Thyroid gland (tissue), 4 donors: ENCODE results near the gene HDGFL3. TPM values are rescaled to one million over a fixed set of nuclear protein-coding genes. Genes with fewer than 3 reads are reported as not detected.

Experiments
- DNase-seq, 2 donors: peaks; one replicate each; pipeline ENCODE4 v3.0.0-alpha.2; 2019
- H3K27ac ChIP-seq, 3 donors: fragments of 200-600 bp; sonication (generic); 1 replicate in 2 of 3; 2 replicates in 1 of 3; pipeline ENCODE4 v1.5.1; 2016 to 2019; ENCODE audit warnings: mild to moderate bottlenecking in 1 of 3, moderate library complexity in 1 of 3
- H3K27me3 ChIP-seq: fragments of 200-600 bp; sonication (generic); one replicate; pipeline ENCODE4 v1.5.1; 2019
- H3K36me3 ChIP-seq, 2 donors: fragments of 200-600 bp; sonication (generic); one replicate each; pipeline ENCODE4 v1.5.1; 2016 to 2019
- H3K4me1 ChIP-seq, 2 donors: fragments of 200-600 bp; sonication (generic); one replicate each; pipeline ENCODE4 v1.5.1; 2017 to 2019
- H3K4me3 ChIP-seq, 3 donors: fragments of 200-600 bp; sonication (generic); replicated peaks in 1 of 3; 1 replicate in 2 of 3; 2 replicates in 1 of 3; pipeline ENCODE4 v1.5.1; 2016; ENCODE audit warnings: mild to moderate bottlenecking in 1 of 3
- H3K9me3 ChIP-seq: fragments of 200-600 bp; sonication (generic); one replicate; pipeline ENCODE4 v1.5.1; 2017
- CTCF ChIP-seq, 6 experiments: fragments of 200-600 bp in 3 of 6; fragments of 450-650 bp in 3 of 6; sonication (generic) in 3 of 6; IDR thresholded peaks; one replicate each; pipeline ENCODE4 v1.5.1; 2016 to 2019; ENCODE audit warnings: antibody characterized with exemption in 6 of 6, mild to moderate bottlenecking in 2 of 6, inconsistent platforms in 1 of 6, moderate library complexity in 1 of 6
- POLR2A ChIP-seq, 2 donors: fragments of 450-650 bp; IDR thresholded peaks; one replicate each; pipeline ENCODE4 v1.6.1; 2017; ENCODE audit warnings: antibody characterized with exemption in 2 of 2, mild to moderate bottlenecking in 2 of 2, moderate library complexity in 1 of 2
- WGBS, 2 donors: methylation state at CpG; one replicate each; pipeline ENCODE4 v1.1.5; 2017; 5-methylcytosine and 5-hydroxymethylcytosine counted together
- intact Hi-C: fragments of 100-400 bp; cut with DNase I; formaldehyde crosslinking; loops from one replicate; pipeline ENCODE4 v1.15.1; 2023
- total RNA-seq, 4 donors: library from RNA; depleted of rRNA; stranded (reverse); fragments of >200 nt; gene quantifications; one replicate each; pipeline ENCODE4 v1.2.3, GENCODE V29; 2016

The HDGFL3 gene
- total RNA-seq, 4 donors from 2014 or later = 26.8 to 53.2 (median 41.5) TPM

DNA sequence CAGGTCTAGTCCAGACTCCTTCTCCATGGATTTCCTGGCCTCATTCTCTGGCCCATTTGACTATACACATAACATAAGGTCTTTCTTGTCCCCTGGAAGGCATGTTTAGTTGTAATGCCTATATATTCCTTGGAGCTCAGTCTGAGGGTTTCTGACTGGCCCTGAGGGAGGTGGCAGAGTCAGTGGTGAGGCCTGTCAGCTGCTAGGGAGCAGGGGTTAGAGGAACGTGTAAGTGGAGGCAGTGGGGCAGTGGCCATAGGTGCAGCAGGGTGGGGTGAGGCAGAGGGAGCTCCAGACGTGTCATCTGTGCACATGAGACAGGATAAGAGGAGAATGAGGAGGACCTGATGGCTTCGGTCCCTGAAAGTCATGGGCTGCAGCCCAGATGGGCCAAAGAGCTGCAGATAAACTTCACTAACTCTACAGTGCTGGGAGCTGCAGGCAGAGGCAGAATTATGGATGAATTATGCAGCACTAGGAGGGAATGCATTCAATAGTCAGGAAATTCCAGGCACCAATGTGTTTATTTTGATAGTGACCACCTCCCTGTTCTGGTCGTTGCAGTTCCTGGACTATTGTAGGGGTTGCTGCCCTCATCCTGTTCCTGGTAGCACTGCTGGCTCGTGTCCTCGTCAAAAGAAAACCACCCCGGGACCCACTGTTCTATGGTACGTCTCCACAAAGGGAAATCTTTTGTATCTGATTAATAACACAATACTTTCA lies 95.2 kb downstream of the HDGFL3 start:
- no peak for TF ChIP-seq POLR2A (IDR thresholded peaks at IDR 0.05)
- TF ChIP-seq CTCF (IDR thresholded peaks at IDR 0.05) = no peak
- 64 to 67% methylated on average over 8 of the region's 8 CpGs for WGBS, 2 donors
- no peaks in the 10 kb centered on the region for H3K27me3 ChIP-seq
- no peaks in the 10 kb centered on the region for H3K9me3 ChIP-seq
- no peak overlapping the region for H3K4me3 ChIP-seq
- H3K36me3 ChIP-seq = no peaks in the 10 kb centered on the region
- peak in 1 of 2 donors; percentile 20 for DNase-seq
- intact Hi-C loops = no loop called here
- H3K4me1 ChIP-seq = peaks cover 9 to 35% of the 10 kb centered on the region in 2 donors
- H3K27ac ChIP-seq = peak overlapping the region in 1 of 3 donors; percentile 24

DNA sequence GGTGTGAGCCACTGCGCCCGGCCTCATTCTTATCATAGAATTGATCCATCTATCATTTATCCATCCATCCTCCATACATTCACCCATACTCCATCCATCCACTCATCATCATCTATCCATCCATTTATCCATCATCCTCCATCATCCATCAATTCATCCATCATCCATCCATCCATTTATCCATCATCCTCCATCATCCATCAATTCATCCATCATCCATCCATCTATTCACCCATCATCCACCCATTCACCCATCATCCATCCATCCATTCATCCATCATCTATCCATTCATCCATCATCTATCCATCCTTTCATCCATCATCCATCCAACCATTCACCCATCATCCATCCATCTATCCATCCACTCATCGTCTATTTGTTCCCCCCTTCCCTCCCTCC lies 96.5 kb downstream of the HDGFL3 start:
- Histone ChIP-seq H3K27ac (no peak overlapping the region), H3K27me3 (no peaks in the 10 kb centered on the region), H3K36me3 (no peaks in the 10 kb centered on the region), H3K9me3 (no peaks in the 10 kb centered on the region), H3K4me3 (no peak overlapping the region), H3K4me1 (peaks cover 9 to 42% of the 10 kb centered on the region in 2 donors)
- 98% methylated on average over 3 of the region's 3 CpGs for WGBS, 2 donors
- intact Hi-C loops = no loop called here
- no peak for DNase-seq
- TF ChIP-seq POLR2A (IDR thresholded peaks at IDR 0.05) (no peak), CTCF (IDR thresholded peaks at IDR 0.05) (no peak)

DNA sequence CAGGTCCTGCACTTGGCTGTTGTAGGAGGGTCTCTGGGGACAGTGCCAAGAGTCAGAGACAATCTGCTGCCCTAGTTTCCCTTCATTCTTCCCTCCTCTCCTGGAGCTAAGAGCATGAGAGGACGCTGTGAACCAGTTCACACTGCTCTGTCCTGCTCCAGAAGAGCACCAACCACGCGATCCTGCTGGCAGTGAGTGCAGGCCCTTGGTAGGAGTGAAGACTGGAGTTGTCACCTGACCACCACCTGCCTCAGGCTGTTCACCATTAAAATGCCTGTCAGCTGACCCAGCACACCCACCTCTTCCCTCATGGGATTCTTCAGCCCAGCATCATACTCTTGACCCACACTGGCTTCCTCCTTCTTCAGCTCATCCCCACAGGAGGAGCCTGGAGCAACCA lies 97.2 kb downstream of the HDGFL3 start:
- no peak overlapping the region for H3K4me3 ChIP-seq
- peak; percentile 65 to 70 for DNase-seq
- H3K27me3 ChIP-seq = no peaks in the 10 kb centered on the region
- no peak for TF ChIP-seq POLR2A (IDR thresholded peaks at IDR 0.05)
- no peak for TF ChIP-seq CTCF (IDR thresholded peaks at IDR 0.05)
- no peak overlapping the region for H3K27ac ChIP-seq
- intact Hi-C loops = no loop called here
- WGBS, 2 donors = 47 to 57% methylated on average over 3 of the region's 3 CpGs
- H3K9me3 ChIP-seq = no peaks in the 10 kb centered on the region
- H3K36me3 ChIP-seq = no peaks in the 10 kb centered on the region
- H3K4me1 ChIP-seq = peaks cover 9 to 42% of the 10 kb centered on the region in 2 donors

- Histone ChIP-seq H3K27me3 (no peaks in the 10 kb centered on the region), H3K36me3 (no peaks in the 10 kb centered on the region), H3K9me3 (no peaks in the 10 kb centered on the region), H3K4me1 (peaks cover 9 to 42% of the 10 kb centered on the region in 2 donors), H3K4me3 (no peak overlapping the region), H3K27ac (no peak overlapping the region)
- WGBS, 2 donors = 86 to 89% methylated on average over 12 of the region's 12 CpGs
- TF ChIP-seq CTCF (IDR thresholded peaks at IDR 0.05) (no peak), POLR2A (IDR thresholded peaks at IDR 0.05) (no peak)
- DNase-seq = no peak
- intact Hi-C loops = no loop called here
These were observed 98.1 kb downstream of the HDGFL3 start for GRCh38 chr15:83109532-83109931.
